ENCODE results near the gene TTLL1.

DNA sequence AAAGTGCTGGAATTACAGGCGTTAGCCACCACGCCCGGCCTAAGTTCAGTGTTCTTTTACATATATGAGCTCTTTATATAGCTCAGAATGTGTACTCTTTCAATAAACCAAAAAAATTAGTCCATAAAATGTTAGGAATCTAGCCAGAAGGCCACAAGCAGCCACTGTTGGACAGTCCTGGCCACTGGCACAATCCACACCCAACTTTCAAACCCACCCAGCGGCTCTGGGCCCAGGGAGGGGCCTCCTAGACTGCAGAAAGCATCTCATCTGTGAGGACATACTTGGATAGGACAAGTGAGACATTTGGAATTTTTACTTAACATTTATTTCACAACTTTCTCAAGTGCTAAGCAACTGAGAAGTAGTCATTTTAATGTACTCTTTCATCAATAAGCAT lies 80.7 kb downstream of the TTLL1 start:
- TF ChIP-seq CTCF (IDR thresholded peaks at IDR 0.05) (no peak), POLR2AphosphoS5 (IDR thresholded peaks at IDR 0.05; ENCODE audit: low read depth, low read length) (no peak)

All from Panc1 (cell line).